ENCODE data around the gene NT5C1A.

Gene NT5C1A

GRCh38 chr1:39626646-39627045, 45.3 kb downstream of the NT5C1A start:
- TF ChIP-seq CTCF (IDR thresholded peaks at IDR 0.05; ENCODE audit: borderline replicate concordance, control extremely low read depth, extremely low read depth, insufficient read depth, missing control alignments): no peak
- DNase-seq (ENCODE audit: low spot score): no peak
- in situ Hi-C loops (cut with MboI; ENCODE audit: low sequenced_read_pairs, unreplicated experiment): no loop called here

GRCh38 chr1:39625462-39626273, 46.2 kb downstream of the NT5C1A start:
- no peak for DNase-seq (ENCODE audit: low spot score)
- in situ Hi-C loops (cut with MboI; ENCODE audit: low sequenced_read_pairs, unreplicated experiment): no loop called here
- no peak for TF ChIP-seq CTCF (IDR thresholded peaks at IDR 0.05; ENCODE audit: borderline replicate concordance, control extremely low read depth, extremely low read depth, insufficient read depth, missing control alignments)

GRCh38 chr1:39625009-39625408, 46.9 kb downstream of the NT5C1A start:
- no peak for DNase-seq (ENCODE audit: low spot score)
- in situ Hi-C loops (cut with MboI; ENCODE audit: low sequenced_read_pairs, unreplicated experiment): no loop called here
- TF ChIP-seq CTCF (IDR thresholded peaks at IDR 0.05; ENCODE audit: borderline replicate concordance, control extremely low read depth, extremely low read depth, insufficient read depth, missing control alignments): no peak

GRCh38 chr1:39623053-39623452, 48.9 kb downstream of the NT5C1A start:
- DNase-seq (ENCODE audit: low spot score): no peak
- in situ Hi-C loops (cut with MboI; ENCODE audit: low sequenced_read_pairs, unreplicated experiment): no loop called here
- no peak for TF ChIP-seq CTCF (IDR thresholded peaks at IDR 0.05; ENCODE audit: borderline replicate concordance, control extremely low read depth, extremely low read depth, insufficient read depth, missing control alignments)

GRCh38 chr1:39622427-39622826, 49.5 kb downstream of the NT5C1A start:
- in situ Hi-C loops (cut with MboI; ENCODE audit: low sequenced_read_pairs, unreplicated experiment): no loop called here
- no peak for DNase-seq (ENCODE audit: low spot score)
- TF ChIP-seq CTCF (IDR thresholded peaks at IDR 0.05; ENCODE audit: borderline replicate concordance, control extremely low read depth, extremely low read depth, insufficient read depth, missing control alignments): no peak

- TF ChIP-seq CTCF (IDR thresholded peaks at IDR 0.05; ENCODE audit: borderline replicate concordance, control extremely low read depth, extremely low read depth, insufficient read depth, missing control alignments): no peak
- no peak for DNase-seq (ENCODE audit: low spot score)
- in situ Hi-C loops (cut with MboI; ENCODE audit: low sequenced_read_pairs, unreplicated experiment): no loop called here
These were observed 51.2 kb downstream of the NT5C1A start for GRCh38 chr1:39620659-39621165.
